HL-60/S4 treated with retinoic acid at 250 ng/mL for 4 days and 3 days (cell line): ENCODE results near the gene FANCB.

ENCODE experiments used
- in situ Hi-C: fragments of 300-500 bp; cut with MboI; formaldehyde crosslinking; loops from 2 replicates; pipeline ENCODE4 v1.7.0; 2022; ENCODE audit warnings: low sequenced_read_pairs

Gene FANCB

GRCh38 chrX:14843666-14844065 is 29.2 kb downstream of the FANCB start:
- in situ Hi-C loops, result no loop called here

- in situ Hi-C loops, result no loop called here
Observed at GRCh38 chrX:14837155-14837554, 35.7 kb downstream of the FANCB start.

- in situ Hi-C loops, result no loop called here
Observed at GRCh38 chrX:14832586-14832985, 40.3 kb downstream of the FANCB start.

GRCh38 chrX:14832151-14832550 is 40.7 kb downstream of the FANCB start:
- in situ Hi-C loops, result no loop called here

- in situ Hi-C loops, result no loop called here
Observed at GRCh38 chrX:14829643-14830042, 43.2 kb downstream of the FANCB start.

- in situ Hi-C loops, result no loop called here
Observed at GRCh38 chrX:14826319-14826718, 46.5 kb downstream of the FANCB start.

- in situ Hi-C loops, result no loop called here
Observed at GRCh38 chrX:14825851-14826250, 47.0 kb downstream of the FANCB start.

- in situ Hi-C loops, result no loop called here
Observed at GRCh38 chrX:14819769-14820168, 53.1 kb downstream of the FANCB start.

- in situ Hi-C loops, result no loop called here
Observed at GRCh38 chrX:14817571-14817970, 55.3 kb downstream of the FANCB start.

- in situ Hi-C loops, result no loop called here
Observed at GRCh38 chrX:14802943-14803710, 69.7 kb downstream of the FANCB start.

- in situ Hi-C loops, result no loop called here
Observed at GRCh38 chrX:14801136-14801535, 71.7 kb downstream of the FANCB start.

GRCh38 chrX:14798805-14799397 is 74.0 kb downstream of the FANCB start:
- in situ Hi-C loops, result no loop called here
